Neuronal stem cell (in vitro differentiated cells): ENCODE data around the gene FBXO41.

Source experiments
- DNase-seq: peaks from one replicate; pipeline ENCODE4 v3.0.0-alpha.2; 2013; ENCODE audit warnings: low spot score
- H2AFZ ChIP-seq: one replicate; pipeline ENCODE4 v1.6.1; 2013; ENCODE audit warnings: mild to moderate bottlenecking, low read length, inconsistent platforms
- H2AK5ac ChIP-seq: 2 replicates; pipeline ENCODE4 v1.6.1; 2013; ENCODE audit warnings: low read depth, mild to moderate bottlenecking, inconsistent platforms, low read length, moderate library complexity, mixed read lengths
- H2BK120ac ChIP-seq: 2 replicates; pipeline ENCODE4 v1.6.1; 2013; ENCODE audit warnings: low read depth, mild to moderate bottlenecking, inconsistent platforms, low read length, moderate library complexity, mixed read lengths
- H2BK12ac ChIP-seq: one replicate; pipeline ENCODE4 v1.6.1; 2013; ENCODE audit warnings: low read length, inconsistent platforms
- H2BK15ac ChIP-seq: 2 replicates; pipeline ENCODE4 v1.6.1; 2013; ENCODE audit warnings: mild to moderate bottlenecking, low read length, inconsistent platforms, mixed read lengths
- H2BK5ac ChIP-seq: one replicate; pipeline ENCODE4 v1.6.1; 2013; ENCODE audit warnings: inconsistent platforms, mild to moderate bottlenecking, low read length, moderate library complexity
- H3K14ac ChIP-seq: one replicate; pipeline ENCODE4 v1.6.1; 2013; ENCODE audit warnings: low read length, inconsistent platforms
- H3K18ac ChIP-seq: 2 replicates; pipeline ENCODE4 v1.6.1; 2013; ENCODE audit warnings: low read length, inconsistent platforms
- H3K23ac ChIP-seq: 2 replicates; pipeline ENCODE4 v1.6.1; 2013; ENCODE audit warnings: low read depth, mild to moderate bottlenecking, mixed read lengths, low read length, inconsistent platforms; ENCODE audit not compliant: poor library complexity
- H3K27ac ChIP-seq: replicated peaks from 3 replicates; pipeline ENCODE4 v1.5.1; 2013; ENCODE audit warnings: low read length, inconsistent platforms
- H3K27me3 ChIP-seq, 3 experiments: 2 replicates each; pipeline ENCODE4 v1.6.1; 2013; ENCODE audit warnings: low read length in 3 of 3, mild to moderate bottlenecking in 2 of 3, inconsistent platforms in 1 of 3, low read depth in 1 of 3, mixed read lengths in 1 of 3, moderate library complexity in 1 of 3; ENCODE audit not compliant: control insufficient read depth in 3 of 3, insufficient read depth in 3 of 3
- H3K36me3 ChIP-seq, 2 donors: replicated peaks in 1 of 2; 2 replicates each; pipeline ENCODE4 v1.6.1; 2013; ENCODE audit warnings: low read length in 2 of 2; ENCODE audit not compliant: control insufficient read depth in 2 of 2, insufficient read depth in 2 of 2
- H3K4ac ChIP-seq: 2 replicates; pipeline ENCODE4 v1.6.1; 2013; ENCODE audit warnings: inconsistent platforms, mild to moderate bottlenecking, low read length, moderate library complexity
- H3K4me1 ChIP-seq, 2 donors: 1 replicate in 1 of 2; 2 replicates in 1 of 2; pipeline ENCODE4 v1.6.1; 2013; ENCODE audit warnings: low read length in 2 of 2, low read depth in 1 of 2; ENCODE audit not compliant: control insufficient read depth in 2 of 2, insufficient read depth in 1 of 2
- H3K4me2 ChIP-seq: one replicate; pipeline ENCODE4 v1.6.1; 2013; ENCODE audit warnings: mild to moderate bottlenecking, low read length, inconsistent platforms; ENCODE audit not compliant: insufficient read depth, poor library complexity, severe bottlenecking
- H3K4me3 ChIP-seq, 2 donors: 2 replicates each; pipeline ENCODE4 v1.5.1; 2013; ENCODE audit warnings: low read length in 2 of 2, mild to moderate bottlenecking in 2 of 2, inconsistent platforms in 1 of 2, moderate library complexity in 1 of 2
- H3K79me1 ChIP-seq: one replicate; pipeline ENCODE4 v1.6.1; 2013; ENCODE audit warnings: low read depth, mild to moderate bottlenecking, inconsistent platforms, low read length, moderate library complexity
- H3K9ac ChIP-seq: one replicate; pipeline ENCODE4 v1.6.1; 2013; ENCODE audit warnings: mild to moderate bottlenecking, low read depth, low read length, inconsistent platforms; ENCODE audit not compliant: poor library complexity
- H3K9me3 ChIP-seq, 2 donors: replicated peaks in 1 of 2; 2 replicates each; pipeline versions ENCODE3 to v1.6.1; 2013; ENCODE audit warnings: low read length in 2 of 2, mild to moderate bottlenecking in 2 of 2, inconsistent platforms in 1 of 2, low read depth in 1 of 2, mixed read lengths in 1 of 2, moderate library complexity in 1 of 2; ENCODE audit not compliant: control insufficient read depth in 2 of 2, insufficient read depth in 1 of 2
- H4K8ac ChIP-seq: one replicate; pipeline ENCODE4 v1.6.1; 2013; ENCODE audit warnings: low read depth, mild to moderate bottlenecking, inconsistent platforms, low read length, moderate library complexity
- H4K91ac ChIP-seq: one replicate; pipeline ENCODE4 v1.6.1; 2013; ENCODE audit warnings: low read length, low read depth, mild to moderate bottlenecking, inconsistent platforms; ENCODE audit not compliant: poor library complexity
- WGBS, 2 donors: extraction: QIAGEN DNeasy Blood & Tissue Kit; methylation state at CpG; one replicate each; pipeline ENCODE4 v1.1.7; 2013; ENCODE audit warnings: missing lambda C conversion rate in 2 of 2, mixed read lengths in 1 of 2; ENCODE audit not compliant: insufficient read length in 2 of 2, insufficient replicate concordance in 1 of 2; ENCODE audit errors: extremely low coverage in 2 of 2; 5-methylcytosine and 5-hydroxymethylcytosine counted together

The FBXO41 gene

GRCh38 chr2:73210696-73211095, 73.6 kb downstream of the FBXO41 start:
- Histone ChIP-seq H3K4me2 (no peak overlapping the region), H3K9ac (no peak overlapping the region), H3K36me3 (no peaks in the 10 kb centered on the region), H3K4ac (no peak overlapping the region), H3K27ac (no peak overlapping the region), H3K18ac (no peak overlapping the region), H2BK15ac (no peak overlapping the region), H3K4me1 (peaks cover 0 to 7% of the 10 kb centered on the region in 2 donors), H3K9me3 (no peaks in the 10 kb centered on the region), H2AFZ (no peak overlapping the region), H3K4me3 (no peak overlapping the region), H3K23ac (no peak overlapping the region), H2AK5ac (no peak overlapping the region), H2BK120ac (no peak overlapping the region), H4K8ac (no peak overlapping the region), H4K91ac (no peak overlapping the region), H3K14ac (no peak overlapping the region), H2BK12ac (no peak overlapping the region), H2BK5ac (no peak overlapping the region), H3K27me3 (peaks cover 0 to 39% (median 0%) of the 10 kb centered on the region in 3 experiments), H3K79me1 (no peaks in the 10 kb centered on the region)
- no CpG with 5 or more reads among the region's 6 CpGs for WGBS, 2 donors
- DNase-seq: no peak

GRCh38 chr2:73210019-73210418, 74.3 kb downstream of the FBXO41 start:
- WGBS, 2 donors: no CpG with 5 or more reads among the region's 4 CpGs
- no peak overlapping the region for H3K9ac ChIP-seq
- no peaks in the 10 kb centered on the region for H3K36me3 ChIP-seq

GRCh38 chr2:73208258-73208657, 76.0 kb downstream of the FBXO41 start:
- H3K23ac ChIP-seq: no peak overlapping the region
- WGBS, 2 donors: no CpG with 5 or more reads among the region's 3 CpGs

More at GRCh38 chr2:73210019-73210418, 74.3 kb downstream of the FBXO41 start:
- Histone ChIP-seq H3K18ac (no peak overlapping the region), H3K9me3 (no peaks in the 10 kb centered on the region), H2BK15ac (no peak overlapping the region), H4K91ac (no peak overlapping the region), H2BK120ac (no peak overlapping the region), H3K4ac (no peak overlapping the region), H2AK5ac (no peak overlapping the region), H3K79me1 (no peaks in the 10 kb centered on the region), H3K27me3 (peaks cover 0 to 45% (median 0%) of the 10 kb centered on the region in 3 experiments), H3K14ac (no peak overlapping the region), H3K4me3 (no peak overlapping the region), H2BK12ac (no peak overlapping the region), H3K4me2 (no peak overlapping the region), H2AFZ (no peak overlapping the region), H3K4me1 (peaks cover 0 to 4% of the 10 kb centered on the region in 2 donors), H3K27ac (no peak overlapping the region), H3K23ac (no peak overlapping the region), H4K8ac (no peak overlapping the region), H2BK5ac (no peak overlapping the region)
- no peak for DNase-seq

GRCh38 chr2:73205611-73206010, 78.7 kb downstream of the FBXO41 start:
- H3K9ac ChIP-seq: no peak overlapping the region
- no peak overlapping the region for H2BK12ac ChIP-seq
- no CpG with 5 or more reads among the region's 6 CpGs for WGBS, 2 donors
- peaks cover 0 to 10% of the 10 kb centered on the region in 2 donors for H3K9me3 ChIP-seq
- H3K4me1 ChIP-seq: no peaks in the 10 kb centered on the region
- H3K36me3 ChIP-seq: no peaks in the 10 kb centered on the region
- peaks cover 18 to 80% (median 32%) of the 10 kb centered on the region in 3 experiments for H3K27me3 ChIP-seq
- no peak overlapping the region for H3K14ac ChIP-seq
- H2BK120ac ChIP-seq: no peak overlapping the region
- H3K27ac ChIP-seq: no peak overlapping the region
- no peak overlapping the region for H4K91ac ChIP-seq
- no peak overlapping the region for H3K18ac ChIP-seq
- H3K4me3 ChIP-seq: no peak overlapping the region
- no peak overlapping the region for H2AK5ac ChIP-seq
- no peak overlapping the region for H2AFZ ChIP-seq
- H2BK15ac ChIP-seq: no peak overlapping the region
- no peak for DNase-seq
- H3K23ac ChIP-seq: no peak overlapping the region
- H4K8ac ChIP-seq: no peak overlapping the region
- H3K79me1 ChIP-seq: no peaks in the 10 kb centered on the region
- H2BK5ac ChIP-seq: no peak overlapping the region
- no peak overlapping the region for H3K4me2 ChIP-seq
- H3K4ac ChIP-seq: no peak overlapping the region

More at GRCh38 chr2:73208258-73208657, 76.0 kb downstream of the FBXO41 start:
- Histone ChIP-seq H2AK5ac (no peak overlapping the region), H4K8ac (no peak overlapping the region), H4K91ac (no peak overlapping the region), H2BK5ac (no peak overlapping the region), H3K27me3 (peaks cover 2 to 58% (median 10%) of the 10 kb centered on the region in 3 experiments), H3K4ac (no peak overlapping the region), H3K79me1 (no peaks in the 10 kb centered on the region), H2BK120ac (no peak overlapping the region), H3K18ac (no peak overlapping the region), H3K14ac (no peak overlapping the region), H3K4me3 (no peak overlapping the region), H3K4me2 (no peak overlapping the region), H3K36me3 (no peaks in the 10 kb centered on the region), H2AFZ (no peak overlapping the region), H3K9me3 (no peaks in the 10 kb centered on the region), H2BK12ac (no peak overlapping the region), H3K9ac (no peak overlapping the region), H3K27ac (no peak overlapping the region), H2BK15ac (no peak overlapping the region), H3K4me1 (peaks cover 0 to 1% of the 10 kb centered on the region in 2 donors)
- DNase-seq: no peak
